GM19438 (cell line): ENCODE data around the gene ETS1.
A peak's percentile ranks its signal among the peaks of the same experiment; 100 is the strongest.

Experiments used
- ATAC-seq: cut with Tn5 transposase; IDR thresholded peaks from one replicate; pipeline ENCODE4 v1.9.1; 2021; ENCODE audit warnings: low read depth; ENCODE audit not compliant: unreplicated experiment

Gene ETS1

DNA sequence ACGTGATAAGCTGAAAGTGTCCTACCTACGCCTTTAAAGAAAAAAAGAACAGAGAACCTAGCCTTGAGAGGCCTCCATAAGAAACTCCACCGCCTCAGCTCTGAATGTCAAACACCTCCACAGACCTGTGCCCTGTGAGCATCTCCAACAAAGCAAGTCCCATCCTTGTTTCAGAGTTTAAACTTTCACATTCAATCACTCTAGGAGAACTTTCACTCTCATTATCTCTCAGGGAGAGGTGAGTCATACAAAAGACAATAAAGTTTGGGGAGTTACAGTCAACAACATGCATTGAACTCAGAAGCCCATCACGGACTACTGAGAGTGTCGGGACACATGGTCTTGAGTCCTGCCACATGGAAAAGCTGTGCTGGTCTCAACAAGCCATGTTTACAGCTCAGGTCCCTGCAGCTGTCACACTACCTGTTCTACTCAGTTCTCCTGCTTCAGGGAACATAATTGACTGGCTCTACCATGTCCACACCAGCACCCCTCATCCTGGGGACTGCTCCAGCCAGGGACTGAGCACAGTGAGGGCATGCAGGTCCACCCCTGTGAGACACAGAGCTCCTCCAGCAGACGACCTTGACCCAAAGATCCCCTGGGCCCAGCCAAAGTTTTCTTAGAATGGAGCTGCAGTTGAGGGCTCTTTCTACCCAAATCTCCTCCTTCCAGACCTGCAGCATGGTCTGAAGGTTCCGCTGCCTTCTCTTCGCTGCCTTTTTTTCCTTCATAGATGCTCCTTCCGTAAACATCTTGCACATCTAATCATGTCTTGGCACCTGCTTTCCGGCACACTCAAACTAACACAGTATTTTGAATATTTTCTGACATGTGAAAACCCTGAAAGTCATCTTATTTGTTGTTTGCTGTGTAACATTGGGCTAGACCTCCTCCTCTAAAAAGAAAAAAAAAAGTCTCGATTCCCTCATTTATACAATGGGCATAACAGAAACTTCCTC, 114.9 kb downstream of the ETS1 start:
- peak; percentile 44 for ATAC-seq

DNA sequence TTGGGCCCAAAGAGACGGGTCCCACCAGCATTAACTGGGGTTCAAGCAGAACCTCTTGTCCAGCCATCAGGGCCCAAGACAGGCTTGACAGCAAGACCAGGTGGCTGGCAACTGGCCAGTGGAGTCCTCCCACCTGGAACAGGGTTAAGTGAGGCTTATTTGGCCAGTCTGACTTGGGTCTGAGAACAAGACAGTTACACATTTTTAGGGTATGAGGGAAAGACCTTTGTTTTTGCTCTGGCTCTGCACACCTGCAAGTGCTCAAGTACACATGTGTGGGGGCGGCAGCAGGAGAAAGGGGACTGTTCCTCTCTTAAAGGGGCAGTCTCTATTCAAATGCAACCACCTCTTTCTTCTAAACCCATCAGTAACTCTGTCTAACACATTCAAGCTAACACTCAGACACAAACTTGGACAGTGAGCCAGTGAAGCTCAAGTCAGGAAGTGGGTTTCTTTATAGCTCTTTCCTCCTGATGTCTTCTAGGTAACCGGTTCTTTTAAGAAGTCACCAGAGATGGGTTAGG, 116.2 kb downstream of the ETS1 start:
- peak; percentile 43 for ATAC-seq

DNA sequence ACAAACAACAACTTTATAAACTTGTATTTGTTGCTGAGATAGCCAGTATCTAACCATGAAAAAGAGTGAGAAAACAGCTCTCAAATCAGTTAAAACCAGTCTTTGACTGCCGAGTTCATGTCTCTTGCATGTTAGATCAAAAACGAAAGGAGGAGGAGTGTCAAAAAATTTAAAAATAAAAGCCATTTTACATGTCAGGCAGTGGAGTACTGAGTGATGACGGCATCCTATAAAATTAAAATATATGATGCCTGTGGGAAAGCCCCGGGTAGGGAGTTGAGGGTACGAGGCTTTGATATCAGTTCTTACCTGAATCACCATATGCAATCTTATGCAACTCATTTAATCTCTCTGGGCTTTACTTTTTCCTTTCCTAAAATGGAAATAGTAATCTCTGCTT, 117.3 kb downstream of the ETS1 start:
- no peak for ATAC-seq

DNA sequence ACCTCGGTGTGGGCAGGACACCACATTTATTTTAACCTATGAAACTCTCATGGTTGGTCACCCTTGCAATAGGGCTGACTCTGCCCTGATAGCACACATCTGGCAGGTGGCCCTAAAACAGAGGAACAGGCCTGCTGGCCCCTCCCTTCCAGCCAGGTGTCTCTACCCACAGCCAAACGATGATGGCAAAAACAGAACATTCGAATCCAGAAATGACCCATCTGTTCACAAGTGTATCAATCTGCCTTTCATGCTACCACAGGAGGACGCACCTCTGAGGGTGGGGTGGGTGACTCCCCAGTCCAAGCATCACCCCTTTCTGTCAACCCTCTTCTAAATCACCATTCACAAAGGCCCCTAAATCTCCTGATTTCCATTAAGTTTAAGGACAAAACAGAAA, 118.1 kb downstream of the ETS1 start:
- peak; percentile 50 for ATAC-seq

DNA sequence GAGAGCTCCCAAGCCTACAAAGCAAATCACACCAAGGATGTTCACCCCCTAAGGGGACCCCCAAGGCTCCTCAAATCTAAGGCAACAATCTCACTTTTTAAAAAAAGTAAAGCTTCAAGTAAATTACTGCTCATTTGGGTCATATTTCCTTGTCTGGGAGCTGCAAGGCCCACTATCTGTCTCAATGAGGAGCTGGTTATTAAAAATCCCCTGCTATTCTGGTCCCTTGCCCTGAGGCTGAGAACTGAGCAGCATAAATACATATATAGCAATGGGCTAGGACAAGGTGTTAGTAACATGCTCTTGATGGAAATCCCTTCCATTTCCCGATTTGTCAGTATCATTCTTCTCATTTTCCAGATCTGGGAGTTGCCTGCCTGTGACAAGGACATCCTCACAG, 119.2 kb downstream of the ETS1 start:
- no peak for ATAC-seq

DNA sequence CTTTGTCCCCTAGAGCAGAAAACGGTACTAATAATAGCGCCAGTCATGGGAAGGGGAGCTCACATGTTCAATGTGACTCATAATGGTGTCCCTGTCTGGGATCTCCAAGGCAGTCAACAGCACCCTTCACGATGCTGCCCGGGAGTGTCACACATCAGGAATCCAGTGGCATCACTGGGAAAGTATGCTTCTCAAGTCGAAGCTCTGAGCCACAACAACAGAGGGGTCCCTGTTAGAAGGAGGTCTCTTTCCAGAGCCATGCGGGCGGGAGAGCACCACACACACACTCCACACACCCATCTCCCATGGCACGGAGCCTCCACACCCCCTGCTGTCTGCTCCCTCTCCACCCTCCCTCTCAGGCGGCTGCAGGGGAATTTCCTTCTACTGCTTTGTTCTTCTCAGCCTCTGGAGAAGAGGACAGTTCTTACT, 119.7 kb downstream of the ETS1 start:
- no peak for ATAC-seq

DNA sequence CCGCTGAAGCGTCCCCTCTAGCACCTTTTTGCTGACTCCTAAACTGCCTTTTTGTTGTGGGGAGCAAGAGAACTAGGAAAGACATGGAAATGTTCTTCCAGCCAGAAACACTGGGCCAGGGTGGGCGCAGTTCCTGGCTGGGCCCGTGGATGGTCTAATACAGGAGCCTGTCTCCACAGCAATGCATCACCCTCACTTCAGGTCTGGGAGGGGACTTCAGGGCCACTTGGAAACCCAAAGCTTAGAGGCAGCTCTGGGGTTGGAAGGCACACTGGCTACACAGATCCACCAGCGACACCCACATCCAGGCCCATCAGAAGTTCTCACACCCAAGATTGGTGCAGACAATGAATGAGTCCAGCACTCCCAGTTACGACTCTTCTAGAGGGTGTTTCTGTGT, 120.3 kb downstream of the ETS1 start:
- ATAC-seq: no peak

DNA sequence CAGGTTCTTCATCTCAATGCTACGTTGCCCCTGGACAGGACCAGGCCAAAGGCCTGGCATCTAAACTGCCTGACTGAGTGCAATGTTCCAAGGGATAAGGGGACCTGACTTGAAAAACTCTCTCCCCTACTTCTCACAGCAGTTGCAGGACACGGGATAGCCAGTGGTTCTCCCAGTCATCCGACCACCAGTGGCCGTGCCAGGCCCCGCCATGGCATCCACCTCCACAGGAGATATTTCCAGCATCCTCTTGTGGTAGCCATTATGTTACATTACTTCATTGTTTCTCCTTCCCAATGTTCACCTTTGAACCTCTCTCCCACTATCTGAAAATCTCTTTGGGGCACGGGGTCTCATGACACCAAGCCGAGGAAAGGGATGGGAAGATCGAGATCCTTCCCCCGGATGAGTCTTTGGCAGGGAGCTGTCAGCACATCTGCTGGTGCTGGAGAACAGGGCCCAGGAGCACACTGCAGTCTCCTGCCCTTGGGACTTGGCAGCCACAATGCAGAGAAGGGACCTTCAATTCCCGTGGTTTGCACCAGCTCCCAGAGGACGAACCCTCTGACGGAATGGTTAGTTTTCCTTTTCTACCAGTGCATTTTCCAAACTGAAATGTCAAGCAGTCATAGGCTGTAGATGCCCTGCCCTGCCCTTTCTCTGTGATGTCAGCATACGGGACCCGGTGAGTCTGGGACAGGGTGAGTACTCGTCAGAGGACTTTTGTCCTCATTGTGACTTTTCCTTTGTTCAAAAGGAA, 121.2 kb downstream of the ETS1 start:
- ATAC-seq: no peak

DNA sequence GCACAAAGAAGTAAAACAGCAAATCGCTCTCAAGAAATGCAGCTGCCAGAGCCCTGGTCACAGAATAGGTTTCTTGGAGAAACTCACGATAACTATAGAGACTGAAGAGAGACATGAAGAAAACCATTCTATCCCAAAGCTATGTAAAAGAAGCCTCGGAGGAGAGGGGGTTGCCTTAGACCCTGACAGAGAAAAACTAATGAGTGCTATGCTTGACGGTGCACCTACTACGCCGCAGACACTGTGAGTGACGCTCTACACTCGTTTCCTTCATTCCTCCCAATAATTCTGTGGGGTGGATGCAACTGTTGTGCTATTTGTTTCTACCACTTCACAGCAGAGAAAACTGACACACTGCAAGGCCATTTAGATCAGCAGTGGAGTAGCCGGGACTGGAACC, 121.8 kb downstream of the ETS1 start:
- no peak for ATAC-seq

DNA sequence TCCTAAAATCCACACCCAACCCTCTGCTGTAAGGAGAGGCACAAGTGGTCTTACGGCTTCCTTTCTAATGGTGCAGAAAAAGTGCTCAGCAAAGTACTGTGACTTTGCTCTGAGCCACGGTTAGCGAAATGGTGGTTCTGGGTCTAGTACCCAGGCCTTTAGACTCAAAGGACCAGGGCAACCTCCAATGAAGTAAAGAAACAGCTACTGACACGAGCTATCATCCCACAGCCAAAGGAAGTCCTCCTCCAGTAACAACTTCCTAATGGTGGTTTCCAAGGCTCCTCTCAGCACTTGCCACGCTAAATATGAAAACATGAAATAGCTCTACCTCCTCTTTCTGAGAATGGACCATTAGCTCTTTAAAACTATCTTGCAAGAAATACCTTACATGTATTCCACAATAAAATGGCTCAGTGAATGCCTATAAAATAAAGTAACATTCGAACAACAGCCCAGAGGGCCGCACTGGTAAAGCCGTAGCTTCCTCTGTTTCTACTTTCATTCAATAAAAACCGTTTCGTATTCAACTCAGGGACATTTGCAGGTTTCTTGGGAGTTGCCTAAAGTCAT, 122.4 kb downstream of the ETS1 start:
- ATAC-seq: no peak

DNA sequence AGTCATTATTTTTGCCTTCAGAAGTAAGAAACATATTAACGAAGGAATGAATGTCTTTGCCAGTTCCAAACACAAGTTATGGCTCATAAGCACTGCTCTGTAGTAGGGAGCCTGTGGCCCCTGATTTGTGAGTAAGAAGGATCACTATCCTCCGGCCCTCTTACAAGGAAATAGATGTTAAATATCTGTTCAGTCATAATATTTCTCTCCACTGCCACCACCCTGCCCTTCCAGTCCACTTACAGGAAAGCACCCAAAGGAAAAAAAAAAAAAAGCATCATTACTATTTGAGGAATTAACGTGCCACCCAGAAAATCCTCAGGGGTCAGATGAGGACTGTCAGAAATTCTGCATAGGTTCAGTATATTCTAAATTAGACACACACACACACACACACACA, 123.4 kb downstream of the ETS1 start:
- no peak for ATAC-seq

DNA sequence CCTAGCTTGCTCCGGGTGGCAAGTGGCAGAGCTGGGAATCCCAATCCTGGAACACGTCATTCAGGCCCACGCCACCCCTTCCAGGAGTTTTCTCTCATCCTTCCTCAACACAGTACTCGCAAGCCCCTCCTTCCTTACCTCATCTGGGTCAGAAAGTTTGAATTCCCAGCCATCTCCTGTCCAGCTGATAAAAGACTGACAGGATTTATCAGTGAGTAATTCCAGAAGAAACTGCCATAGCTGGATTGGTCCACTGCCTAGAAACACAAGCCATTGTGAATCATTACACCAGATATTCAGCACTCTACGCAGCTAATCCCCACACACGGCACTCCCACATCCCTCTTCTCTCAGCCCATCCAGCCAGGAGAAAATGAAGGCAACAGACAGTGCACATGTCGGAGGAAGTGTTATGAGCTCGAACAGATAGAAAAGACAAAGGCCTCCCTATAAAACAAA, 124.0 kb downstream of the ETS1 start:
- no peak for ATAC-seq

DNA sequence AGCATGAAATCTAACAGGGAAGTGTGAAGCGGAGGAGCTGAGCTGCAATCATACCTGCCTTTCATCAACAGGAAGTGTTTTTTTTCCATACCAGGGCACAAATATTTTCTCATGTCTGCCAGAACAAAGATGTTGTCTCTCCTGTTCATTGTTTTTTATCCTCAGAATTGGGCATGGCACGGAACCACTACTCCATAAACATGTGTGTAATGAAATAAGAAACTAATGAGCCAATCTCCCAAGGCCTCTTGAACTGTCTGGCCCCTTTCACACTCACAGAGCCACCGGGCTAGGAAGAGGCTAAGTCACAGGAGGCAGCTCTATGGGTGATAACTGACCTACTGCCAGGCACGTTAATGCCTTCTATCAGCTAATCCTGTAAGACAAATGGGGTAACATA, 124.4 kb downstream of the ETS1 start:
- no peak for ATAC-seq

DNA sequence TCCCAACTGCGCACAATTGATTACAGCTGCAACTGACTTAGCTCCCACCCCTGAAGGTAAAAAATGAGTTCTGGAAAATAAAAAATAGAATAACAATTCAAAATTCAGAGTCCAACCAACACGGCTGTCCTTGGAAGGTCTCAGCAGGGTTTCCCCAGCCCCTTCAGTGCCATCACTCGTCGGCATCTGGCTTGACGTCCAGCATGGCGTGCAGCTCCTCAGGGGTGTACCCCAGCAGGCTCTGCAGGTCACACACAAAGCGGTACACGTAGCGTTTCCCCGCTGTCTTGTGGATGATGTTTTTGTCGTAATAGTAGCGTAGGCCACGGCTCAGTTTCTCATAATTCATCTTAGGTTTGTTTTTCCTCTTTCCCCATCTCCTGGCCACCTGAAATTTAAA, 125.2 kb downstream of the ETS1 start:
- ATAC-seq: no peak

DNA sequence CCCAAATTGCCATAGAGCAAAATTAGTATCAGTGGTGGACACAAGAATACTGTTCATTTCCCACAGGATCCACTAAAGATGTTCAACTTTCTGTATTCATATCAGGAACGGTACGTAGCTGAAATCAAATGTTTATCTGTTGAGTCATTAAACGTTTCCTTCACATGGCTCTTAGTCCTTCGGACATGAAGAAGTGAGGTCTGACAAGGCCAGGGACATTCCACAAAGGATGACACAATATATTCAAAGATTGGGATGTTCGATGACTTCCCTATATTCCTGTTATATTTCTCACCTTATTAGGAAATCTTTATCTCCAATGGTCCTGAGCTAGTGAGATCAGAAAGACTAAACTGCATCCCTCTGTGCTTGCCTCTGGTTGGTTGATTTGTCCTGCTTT, 129.0 kb downstream of the ETS1 start:
- ATAC-seq: no peak

DNA sequence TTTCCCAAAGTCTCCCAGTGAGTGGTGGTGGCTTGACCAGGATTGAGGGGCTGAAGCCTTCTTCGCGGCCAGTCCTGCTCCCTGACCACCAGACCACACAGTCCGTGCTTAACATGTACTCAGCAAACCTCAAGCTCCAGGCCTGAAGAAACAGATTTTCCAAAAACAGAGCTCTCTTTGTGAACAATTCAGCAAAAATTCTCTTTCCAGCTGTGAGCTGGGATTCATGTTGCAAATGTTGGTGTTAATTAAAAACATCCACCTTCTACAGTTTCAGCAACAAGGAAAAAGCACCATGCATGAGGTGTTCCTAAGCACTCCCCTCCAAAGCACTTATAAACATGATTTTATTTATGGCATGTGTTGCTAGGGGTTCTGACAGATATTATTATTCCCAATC, 129.5 kb downstream of the ETS1 start:
- ATAC-seq: no peak

DNA sequence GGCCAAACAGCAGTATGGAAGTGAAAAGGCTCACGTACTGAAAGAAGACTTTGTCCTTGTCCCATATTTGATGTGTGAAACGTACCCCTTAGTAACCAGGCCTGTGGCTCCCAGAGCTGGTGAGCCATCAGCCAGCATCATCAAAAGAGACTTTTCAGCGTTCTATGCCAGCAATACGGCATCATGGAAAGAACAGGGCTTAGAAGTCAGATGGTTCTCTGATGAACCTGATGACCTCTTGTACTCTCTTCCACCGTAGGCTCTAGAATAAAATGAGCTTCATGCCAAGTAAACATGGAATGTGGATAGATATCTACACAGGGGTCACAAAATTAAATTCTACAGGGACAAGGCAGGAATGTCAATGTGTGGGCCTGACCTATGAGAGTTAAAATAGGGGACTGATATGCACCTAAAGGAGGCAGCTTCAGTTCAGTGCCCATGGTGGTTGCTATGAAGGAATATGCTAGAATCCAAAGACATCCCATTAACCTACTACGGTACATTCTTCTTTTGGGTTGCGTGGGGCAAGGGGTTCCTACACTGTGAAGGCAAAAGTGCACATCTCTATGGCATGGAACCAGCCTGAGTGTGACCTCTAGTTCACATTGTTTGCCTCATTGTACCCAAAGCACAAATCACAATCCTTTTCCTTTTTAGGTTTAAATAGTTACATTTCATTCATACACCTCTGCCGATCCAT, 130.6 kb downstream of the ETS1 start:
- no peak for ATAC-seq

DNA sequence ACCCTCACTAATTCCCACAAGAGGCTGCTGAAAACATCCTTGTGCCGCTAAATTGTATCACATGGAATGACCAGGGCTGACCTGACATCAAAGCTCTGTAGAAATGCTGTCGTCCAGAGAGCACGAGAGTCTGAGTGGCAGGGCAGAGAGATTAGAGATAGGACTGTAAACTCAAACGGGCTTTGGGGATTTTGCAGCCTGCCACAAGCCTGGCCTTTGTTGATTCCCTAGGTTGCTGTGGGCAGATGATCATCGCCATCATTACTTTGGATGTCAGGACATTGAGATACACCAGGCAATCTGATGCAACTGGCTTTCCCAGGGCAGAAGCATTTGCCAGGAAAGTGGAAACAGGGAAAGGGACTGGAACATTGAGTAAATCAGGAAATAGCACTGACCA, 131.6 kb downstream of the ETS1 start:
- ATAC-seq: no peak

DNA sequence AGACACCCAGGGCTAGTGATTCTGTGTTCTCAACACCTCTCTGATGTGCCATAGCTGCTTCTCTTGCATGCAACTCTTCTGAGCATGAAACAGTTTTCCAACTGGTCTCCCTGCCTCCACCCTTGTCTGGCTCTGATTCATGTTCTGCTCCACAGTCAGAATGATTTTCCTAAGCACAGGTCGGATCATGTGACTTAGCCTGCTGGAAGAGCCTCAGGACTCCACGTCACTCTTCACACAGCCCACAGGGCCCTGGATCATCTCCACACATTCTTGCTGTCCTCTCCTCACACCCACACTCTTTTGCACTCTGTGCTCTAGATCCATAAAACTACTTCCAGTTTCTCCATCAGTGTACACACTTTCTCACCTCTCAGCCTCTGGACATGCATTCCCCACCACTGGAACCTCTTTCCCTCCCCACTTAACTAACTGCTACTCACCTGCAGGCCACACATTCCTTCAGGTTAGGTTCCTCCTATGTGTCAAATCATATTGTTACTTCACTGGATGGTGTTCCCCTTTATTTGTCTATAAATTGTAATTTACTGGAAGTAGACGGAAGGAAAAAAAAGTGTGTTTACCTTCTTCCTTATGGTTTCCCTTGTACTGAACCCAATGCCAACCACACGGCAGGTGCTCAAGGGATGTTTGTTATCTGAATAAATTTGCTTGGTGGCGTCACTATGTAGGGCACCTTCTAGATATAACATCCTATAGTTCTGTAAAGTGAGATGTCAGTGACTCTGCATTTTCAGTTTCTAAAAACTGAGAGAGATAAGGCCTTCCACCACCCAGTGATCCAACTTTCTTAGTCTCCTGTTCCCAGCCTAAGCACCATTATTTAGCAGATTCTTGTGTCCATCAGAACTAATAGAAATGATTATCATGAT, 133.7 kb downstream of the ETS1 start:
- no peak for ATAC-seq
